ENCODE measurements around the gene ALPG.
"Not testable (repeated sequence)": the region's sequence is repeated elsewhere in the genome, so short reads cannot be mapped to it uniquely, and the experiment has no call there.

ALPG gene

GRCh38 chr2:232406556-232407310 is at the start of gene ALPG:
Gene ALPG, plus strand, starts transcription at chr2:232406844. Its CDS starts 51 bp downstream, at chr2:232406895.
- peak; percentile 7 for DNase-seq

DNA sequence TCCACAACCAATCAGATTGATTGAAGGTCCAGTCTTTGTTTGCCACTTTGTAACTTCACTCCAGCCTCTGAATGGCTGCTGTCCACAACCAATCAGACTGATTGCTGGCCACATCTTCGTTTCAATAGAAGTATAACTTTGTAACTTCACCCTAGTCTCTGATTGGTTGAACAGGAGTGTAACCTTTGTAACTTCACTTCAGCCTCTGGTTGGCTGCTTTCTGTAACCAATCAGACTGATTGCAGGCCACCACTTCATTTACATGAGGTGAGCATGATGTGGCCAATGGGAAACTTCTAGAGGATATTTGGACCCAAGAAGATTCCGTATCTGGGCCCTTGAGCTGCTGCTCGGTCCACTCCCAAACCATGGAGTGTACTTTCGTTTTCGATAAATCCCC is 45.0 kb upstream of the ALPG start:
- no peak for DNase-seq

GRCh38 chr2:232362174-232362900 is 44.3 kb upstream of the ALPG start:
- peak; percentile 97 for DNase-seq

DNA sequence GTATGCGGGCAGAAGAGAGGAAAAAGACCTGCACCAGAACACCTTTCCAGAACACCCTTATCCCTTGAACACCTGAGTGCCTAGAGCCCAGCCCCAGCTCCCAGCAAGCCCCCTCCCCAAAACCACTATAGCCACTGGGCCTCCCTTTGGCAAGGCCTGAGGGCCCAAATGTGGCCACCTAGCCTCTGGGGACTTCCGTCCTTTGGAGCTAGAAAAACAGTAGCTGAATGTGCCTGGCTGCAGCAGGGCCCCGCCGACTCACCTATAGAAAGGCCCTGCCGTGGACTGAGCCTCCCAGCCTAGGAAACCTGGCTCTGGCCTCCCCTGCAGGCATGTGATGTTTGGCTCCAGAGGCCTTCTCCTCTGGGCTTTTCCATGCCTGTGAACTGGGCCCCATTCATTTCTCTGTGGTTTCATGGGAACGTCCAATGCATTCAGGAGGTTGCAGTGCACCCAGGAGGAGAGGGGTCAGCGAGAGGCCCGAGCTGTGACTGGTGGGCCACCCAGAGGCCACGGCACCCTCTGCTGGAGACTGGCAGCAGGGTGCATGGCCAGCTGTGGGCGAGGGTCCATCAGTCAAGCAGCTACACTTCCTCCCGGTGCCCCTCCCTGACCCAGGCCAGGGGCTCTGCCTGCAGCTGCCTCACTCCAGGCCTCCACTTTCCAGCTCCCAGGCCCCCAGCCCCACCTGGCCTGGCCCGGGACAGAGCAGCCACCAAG is 43.4 kb upstream of the ALPG start:
- not testable (repeated sequence) for DNase-seq

- no peak for DNase-seq
These were observed 42.6 kb upstream of the ALPG start for GRCh38 chr2:232363784-232364615.

DNA sequence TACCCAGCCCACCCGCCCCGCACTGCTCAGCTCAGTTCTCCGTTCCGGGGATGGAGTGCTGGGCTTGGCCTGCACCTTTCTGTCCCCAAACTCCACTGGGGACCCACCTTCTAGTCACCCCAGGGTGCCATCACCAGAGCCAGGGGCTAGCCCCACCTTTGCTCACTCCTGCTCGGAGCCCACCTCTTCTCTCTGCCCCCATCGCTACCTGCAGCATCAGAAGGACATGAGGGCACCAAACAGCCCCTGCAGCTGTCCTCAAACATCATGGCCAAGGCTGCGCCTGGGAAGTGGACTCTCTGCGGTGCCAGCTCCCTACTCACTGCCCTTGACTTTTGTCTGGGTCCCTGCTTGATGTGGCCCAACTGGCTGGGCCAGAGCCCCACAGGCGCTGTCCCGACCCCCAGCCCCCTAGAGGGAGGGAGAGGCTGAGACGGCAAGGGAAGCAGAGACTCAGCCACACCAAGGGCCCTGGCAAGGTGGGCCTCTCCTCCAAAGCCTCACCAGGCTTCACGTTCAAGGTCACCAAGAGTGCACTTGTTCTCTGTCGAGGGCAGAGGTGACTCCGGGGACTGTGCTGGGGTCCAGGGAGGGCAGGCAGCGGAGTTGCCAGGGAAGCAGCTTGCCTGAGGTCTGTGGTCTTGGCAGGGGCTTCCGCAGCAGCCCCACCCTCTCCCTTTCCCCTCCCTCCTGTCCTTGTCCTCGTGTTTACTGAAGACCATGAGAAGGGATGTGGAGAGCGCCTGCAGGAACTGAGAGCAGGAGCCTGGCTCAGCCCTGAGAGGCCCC is 41.6 kb upstream of the ALPG start:
- DNase-seq = not testable (repeated sequence)

DNA sequence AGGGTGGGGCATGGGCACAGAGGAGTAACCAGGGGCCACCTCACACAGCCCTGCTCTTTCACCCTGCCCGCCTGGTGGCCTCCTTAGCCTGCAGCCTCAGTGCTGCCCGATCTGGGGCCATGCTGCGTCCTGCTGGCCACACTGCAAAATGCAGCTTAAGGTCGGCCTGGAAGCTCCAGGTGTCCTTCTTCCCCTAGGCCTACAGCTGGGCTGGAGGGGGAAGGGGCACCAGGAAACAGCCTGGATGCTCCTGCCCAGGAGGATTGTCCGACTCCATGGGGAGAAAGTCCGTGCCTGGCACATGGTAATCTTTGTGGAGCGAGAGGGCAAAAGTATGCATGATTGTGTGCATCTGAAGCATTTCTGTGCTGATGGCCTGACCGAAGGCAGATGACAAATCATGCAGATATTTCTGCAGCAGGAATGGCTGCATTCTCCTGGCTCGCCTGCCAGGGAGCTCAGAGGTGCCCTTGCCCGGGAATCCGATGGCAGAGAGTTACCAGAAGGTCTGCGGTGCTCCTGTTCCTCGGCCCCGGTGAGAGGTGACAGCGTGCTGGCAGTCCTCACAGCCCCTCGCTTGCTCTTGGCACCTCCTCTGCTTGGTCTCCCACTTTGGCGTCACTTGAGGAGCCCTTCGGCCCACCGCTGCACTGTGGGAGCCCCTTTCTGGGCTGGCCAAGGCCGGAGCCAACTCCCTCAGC is 40.9 kb upstream of the ALPG start:
- DNase-seq = peak; percentile 56

- DNase-seq = not testable (repeated sequence)
These were observed 40.2 kb upstream of the ALPG start for GRCh38 chr2:232366461-232366860.

DNA sequence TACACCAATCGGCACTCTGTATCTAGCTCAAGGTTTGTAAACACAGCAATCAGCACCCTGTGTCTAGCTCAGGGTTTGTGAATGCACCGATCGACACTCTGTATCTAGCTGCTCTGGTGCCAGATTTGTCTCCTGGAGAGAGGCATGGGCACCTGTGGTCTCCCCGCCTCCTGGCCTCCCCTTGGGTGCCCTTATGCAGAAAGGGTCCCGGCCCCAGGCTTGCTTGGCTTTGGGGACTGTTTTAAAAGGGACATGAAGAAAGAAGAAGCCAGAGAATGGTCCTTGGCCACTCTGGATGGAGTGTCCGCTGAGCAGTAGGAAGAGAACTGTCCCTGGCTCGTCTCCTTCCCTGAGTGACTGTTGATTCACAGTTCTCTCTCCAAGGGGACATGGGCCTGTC is 39.6 kb upstream of the ALPG start:
- DNase-seq = no peak

DNA sequence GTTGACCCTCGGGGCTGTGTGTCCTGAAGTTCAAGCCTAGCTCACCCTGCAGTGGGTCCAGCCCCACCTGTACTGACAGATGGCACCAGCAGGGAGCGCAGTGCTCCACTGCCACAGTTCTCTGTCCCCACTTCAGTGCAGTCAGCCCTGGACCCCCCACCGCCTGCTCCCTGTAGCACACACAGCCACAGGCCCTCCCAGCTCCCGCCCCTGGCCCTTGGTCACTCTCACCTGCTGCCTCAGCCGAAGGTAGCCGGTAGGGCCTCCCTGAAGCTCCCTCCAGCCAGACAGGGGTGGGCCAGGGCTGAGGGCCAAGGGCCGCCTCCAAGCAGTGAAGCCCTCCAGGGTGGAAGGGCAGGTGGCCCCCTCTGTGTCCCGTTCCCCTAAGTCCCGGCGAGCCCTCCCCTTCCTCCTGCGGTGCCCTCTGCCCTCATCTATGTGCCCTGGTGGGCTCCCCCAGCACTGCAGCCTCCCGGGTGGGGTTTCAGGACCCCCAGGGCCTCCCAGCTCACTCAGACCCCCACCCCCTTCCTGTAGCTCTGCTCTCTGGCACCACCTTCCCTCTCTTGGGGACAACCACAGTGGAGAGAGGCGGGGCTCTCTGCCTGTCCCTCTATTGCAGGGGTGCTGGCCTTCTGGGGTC is 38.9 kb upstream of the ALPG start:
- no peak for DNase-seq

GRCh38 chr2:232368311-232368731 is 38.3 kb upstream of the ALPG start:
- no peak for DNase-seq

DNA sequence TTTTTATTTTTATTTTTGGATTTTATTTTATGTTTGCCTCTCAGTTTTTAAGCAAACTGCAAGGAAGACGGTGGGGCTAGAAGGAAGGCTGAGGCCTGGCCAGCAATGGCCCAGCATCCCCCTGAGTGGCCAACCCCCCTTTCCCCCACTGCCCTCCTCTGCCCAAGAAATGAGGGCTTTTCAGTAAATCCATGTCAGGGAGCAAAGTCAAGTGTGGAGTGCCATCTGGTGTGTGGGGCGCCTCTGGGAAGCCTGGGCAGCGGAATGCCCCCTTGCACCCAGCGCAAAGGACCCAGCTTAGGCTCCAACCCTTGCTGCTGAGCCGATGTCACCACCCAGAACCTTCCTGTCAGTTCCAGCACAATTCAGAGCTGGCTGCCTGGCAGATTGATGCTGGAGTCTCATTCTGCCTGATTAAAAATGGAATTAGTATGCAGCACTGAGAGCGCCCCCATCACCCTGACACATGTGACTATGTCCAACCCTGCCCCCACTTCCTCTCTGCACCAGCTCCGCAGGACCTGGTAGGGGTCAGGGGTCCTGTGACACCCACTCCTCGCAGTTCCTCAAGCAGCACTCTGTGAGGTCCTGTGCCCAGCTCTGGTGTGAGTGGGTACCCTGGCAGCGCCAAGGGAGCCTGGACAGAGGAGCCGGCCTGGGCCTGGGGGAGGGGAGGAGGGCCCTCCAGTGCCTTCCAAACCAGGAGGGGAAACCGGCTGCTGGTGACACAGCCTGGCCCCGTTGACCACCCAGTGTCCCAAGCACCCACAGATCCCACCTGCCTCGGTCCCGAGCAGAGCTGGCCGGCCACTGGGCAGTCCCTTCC is 37.3 kb upstream of the ALPG start:
- no peak for DNase-seq

- DNase-seq = not testable (repeated sequence)
These were observed 36.6 kb upstream of the ALPG start for GRCh38 chr2:232370007-232370406.

DNA sequence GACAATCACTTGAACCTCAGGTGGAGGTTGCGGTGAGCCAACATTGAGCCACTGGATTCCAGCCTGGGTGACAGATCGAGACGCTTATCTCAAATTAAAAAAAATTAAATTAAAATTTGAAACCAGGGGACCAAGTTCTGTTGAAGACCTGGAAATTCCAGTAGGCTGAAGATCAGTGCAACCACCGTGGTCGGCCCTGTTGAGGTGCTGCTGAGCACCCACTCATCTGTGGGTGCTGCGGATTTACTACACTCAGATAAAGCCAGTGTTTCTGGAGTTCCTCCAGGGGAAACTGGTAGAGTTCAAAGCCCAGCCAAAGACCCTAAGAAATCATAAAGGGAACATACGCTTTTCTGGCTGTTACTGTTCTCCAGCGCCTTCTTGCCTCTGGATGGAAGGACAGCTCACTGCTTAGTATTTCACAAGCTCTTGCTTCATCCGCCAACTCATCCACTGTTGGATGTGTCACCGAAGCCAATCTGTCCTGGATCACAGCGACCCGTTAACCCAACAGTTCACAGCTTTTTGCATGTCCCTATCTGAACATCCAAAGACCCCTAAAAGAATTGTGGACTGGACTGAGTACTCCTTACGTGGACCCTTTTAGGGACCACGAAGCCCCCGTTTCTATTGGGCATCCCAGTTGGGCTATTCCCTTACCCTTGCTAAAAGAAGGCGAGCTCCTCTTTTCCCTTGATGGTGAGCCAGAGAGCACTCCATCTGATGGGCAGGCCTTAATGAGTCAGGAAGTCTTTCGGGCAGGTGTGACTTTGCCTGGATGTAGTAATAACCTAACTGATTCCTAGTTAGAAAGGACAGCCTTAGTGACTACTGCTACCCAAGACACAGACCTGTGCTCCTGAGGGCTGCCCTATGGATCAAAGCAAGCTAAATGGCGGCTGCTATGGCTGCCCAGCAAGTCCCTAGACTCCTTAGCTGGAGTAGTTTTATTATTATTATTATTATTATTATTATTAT is 34.1 kb upstream of the ALPG start:
- peak; percentile 86 for DNase-seq

DNA sequence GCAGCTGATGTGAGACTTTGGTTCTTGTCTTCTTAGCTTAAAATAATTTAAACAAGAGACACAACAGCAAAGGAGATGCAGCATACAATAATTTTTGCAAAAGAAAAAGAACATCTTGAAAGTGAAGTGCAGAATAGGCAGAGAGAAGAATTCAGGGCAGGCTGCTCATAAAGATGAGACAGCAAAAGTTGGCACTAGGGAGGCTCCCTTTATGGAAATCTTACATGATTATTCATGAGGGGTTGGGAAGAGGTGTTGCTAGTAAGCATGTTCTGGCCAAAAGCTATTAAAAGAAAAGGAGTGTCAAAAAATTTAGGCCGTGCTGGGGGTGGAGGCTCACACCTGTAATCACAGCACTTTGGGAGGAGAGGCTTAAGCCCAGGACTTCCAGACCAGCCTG is 32.3 kb upstream of the ALPG start:
- DNase-seq = no peak

GRCh38 chr2:232375164-232375563 is 31.5 kb upstream of the ALPG start:
- DNase-seq = no peak

- no peak for DNase-seq
These were observed 30.4 kb upstream of the ALPG start for GRCh38 chr2:232376260-232376659.

DNA sequence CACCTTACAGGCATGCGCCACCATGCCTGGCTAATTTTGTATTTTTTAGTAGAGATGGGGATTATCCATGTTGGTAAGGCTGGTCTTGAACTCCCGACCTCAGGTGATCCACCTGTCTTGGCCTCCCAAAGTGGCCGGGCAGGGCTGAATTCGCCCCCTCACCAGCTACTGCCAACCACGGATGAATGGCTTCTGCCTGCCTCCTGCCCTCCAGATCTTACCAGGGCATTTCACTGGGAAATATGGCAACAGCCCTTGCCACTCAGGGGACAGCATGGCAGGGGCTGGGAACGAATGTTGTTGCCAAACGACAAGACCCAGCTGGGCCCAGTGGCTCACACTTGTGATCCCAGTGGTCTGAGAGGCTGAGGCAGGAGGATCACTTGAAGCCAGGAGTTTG is 29.9 kb upstream of the ALPG start:
- DNase-seq = no peak

DNA sequence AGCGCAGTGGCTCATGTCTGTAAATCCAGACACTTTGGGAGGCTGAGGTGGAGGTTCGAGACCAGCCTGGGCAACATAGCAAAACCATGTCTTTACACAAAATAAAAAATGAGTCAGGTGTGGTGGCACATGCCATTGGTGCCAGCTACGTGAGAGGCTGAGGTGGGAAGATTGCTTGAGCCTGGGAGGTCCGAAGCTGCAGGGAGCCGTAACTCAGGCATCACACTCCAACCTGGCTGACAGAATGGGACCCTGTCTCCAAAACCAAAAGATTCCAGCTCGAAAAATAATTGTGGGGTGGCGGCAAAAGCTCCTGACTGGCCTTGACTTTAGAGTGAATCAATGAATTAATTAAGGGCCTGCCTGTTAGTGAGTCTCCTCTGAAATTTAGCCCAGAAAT is 29.3 kb upstream of the ALPG start:
- no peak for DNase-seq

All from NCI-H510A treated with DMSO at 0.1 percent for 48 hours (cell line).